T follicular helper cell (primary cell): Measurements from ENCODE around the gene RNF214.
"Not testable (repeated sequence)": the region's sequence is repeated elsewhere in the genome, so short reads cannot be mapped to it uniquely, and the experiment has no call there.

ENCODE experiments used
- DNase-seq: peaks from one replicate; pipeline ENCODE4 v3.0.0-alpha.2; 2020; ENCODE audit warnings: low read depth

RNF214 gene

DNA sequence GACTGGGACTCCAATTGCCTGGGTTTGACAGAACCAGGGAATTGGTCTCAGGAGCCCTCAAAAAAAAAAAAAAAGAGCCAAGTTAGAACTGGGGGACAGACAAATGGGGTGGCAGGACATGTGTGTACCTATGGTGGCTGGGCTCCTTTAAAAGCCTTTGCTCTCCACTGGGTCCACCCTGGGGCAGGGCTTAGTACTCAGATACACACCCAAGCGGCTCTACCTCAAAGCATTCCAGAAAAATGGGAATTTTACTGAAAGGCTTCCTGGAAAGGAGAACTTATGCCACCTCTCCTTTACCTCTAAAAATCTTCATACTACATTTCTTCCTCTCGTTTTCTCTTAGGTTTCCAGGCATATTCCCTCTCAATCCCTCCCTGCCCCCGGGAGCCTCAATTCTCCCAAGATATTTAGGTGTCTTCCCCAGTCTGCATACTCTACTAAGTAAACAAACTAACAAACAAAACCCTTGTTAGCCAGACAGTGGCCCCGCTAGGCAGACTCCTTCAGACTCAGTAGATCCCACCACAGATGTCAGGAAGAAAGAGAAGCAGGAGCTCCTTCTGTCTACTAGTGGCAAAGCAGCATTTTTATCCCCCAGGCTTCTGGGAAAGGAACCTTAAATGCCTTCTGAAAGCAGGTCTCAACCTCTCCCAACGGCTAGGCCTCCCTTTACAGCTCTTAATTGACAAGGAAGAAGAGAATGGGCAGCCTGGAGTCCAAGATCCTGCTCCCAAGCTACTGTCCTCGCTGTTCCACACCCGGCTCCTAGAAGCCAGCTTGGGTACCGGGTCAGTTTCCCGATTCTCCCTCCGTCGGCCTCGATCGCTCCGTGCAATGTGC lies 1.3 kb upstream of the RNF214 start:
- DNase-seq: no peak

DNA sequence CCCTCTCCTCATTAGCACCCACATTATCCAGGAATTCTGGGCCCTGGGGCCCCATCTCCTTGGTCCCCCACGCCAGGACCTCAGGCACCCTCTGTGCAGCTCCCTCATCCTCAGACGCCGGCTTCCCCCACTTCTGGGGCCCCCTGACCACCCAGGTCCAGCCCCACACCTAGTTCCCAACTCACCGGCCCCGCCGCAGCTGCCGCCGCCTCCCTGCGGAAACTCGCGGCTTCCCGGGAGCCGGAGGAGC lies 704 bp upstream of the RNF214 start, which contains the start of gene PCSK7:
PCSK7 (minus strand) TSS at position 232 of the 250 bp plus-strand sequence. CDS start 2,229 bp downstream, outside the sequence.
- DNase-seq: no peak

DNA sequence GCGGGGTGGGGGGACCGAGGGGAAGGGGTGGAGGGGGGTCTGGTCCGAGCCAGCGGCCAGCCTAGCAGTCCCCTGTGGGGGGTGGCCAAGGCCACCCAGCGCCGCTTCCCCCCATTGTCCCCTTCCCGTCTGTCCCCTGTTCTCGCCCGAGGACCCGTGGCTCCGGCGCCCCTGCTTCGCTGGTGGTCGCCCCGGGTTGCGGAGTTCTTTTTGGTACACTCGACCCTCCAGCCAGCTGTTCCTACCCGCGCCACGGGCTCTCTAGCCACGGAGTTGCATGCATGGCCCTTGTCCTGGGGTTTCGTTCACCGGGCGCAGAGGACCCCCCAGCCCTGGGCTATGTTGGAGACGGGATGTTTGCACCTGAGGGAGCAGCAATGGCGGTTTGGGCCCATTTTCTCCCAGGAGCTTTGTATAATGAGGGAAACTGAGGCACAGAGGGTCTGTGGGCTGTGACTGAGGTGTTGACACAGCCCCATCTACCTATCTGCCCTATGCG lies 489 bp downstream of the RNF214 start:
- no peak for DNase-seq

DNA sequence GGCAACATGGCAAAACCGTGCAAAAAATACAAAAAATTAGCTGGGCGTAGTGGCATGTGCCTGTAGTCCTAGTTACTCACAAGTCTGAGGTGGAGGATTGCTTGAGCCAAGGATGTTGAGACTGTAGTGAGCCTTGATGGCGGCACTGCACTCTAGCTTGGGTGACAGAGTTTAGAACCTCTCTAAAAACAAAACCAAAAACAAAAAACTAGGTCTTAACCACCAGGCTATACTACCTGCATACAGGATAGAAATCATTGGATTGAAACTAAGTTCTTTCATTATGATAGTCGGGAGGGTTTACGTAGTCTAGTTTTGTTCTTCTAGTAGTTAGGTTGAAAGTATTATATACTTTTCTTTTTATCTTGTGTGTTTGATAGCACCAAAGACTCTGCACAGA lies 5.8 kb downstream of the RNF214 start:
- no peak for DNase-seq

DNA sequence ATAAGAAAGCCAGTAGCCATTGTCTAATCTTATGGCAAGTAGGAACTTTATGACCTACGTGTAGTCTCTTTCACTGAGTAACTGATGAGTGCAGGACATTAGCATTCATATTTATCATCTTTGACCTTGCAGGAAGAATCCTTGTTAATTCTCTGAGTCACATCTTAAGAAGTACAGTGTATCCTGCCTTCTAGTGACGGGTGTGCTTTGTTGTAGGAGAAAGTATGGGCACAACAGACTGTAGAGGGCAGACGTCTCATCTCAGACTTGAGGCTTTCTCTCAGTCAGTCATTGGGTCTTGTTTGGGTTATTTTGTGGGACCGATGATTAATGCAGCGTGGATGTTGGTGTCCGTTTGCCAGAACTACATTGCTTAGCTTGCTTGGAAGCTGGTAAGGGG lies 6.8 kb downstream of the RNF214 start:
- no peak for DNase-seq

DNA sequence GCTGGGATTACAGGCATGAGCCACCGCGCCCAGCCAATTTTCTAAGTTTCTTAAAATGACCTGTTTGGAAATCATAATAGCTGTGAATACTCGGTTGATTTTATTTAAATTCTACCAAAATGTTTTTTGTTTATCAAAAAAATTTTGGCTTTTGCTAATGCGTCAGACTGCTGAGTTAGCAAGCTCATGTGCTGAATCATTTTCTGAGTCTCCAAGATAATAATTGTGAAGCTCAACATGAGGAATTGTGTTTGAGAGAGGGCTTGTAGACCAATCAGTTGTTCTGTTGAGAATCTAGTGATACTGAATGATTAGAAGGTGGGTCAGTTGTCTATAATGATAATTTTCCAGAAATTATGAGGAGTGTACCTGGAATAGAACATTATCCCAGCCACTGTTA lies 15.9 kb downstream of the RNF214 start:
- no peak for DNase-seq

DNA sequence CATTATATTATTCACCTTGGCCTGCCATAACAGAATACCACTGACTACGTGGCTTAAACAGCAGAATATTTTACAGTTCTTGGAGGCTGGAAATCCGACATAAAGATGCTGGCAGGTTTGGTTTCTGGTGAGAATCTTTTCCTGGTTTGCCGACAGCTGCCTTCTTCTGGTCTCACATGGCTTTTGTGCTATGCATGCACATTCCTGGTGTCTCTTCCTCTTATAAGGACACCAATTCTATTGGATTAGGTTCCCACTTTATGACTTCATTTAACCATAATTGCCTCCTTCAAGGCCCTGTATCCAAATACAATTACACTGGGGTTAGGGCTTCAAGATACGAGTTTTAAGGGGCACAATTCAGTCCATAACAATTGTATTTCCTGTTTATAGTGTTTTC lies 17.1 kb downstream of the RNF214 start:
- no peak for DNase-seq

DNA sequence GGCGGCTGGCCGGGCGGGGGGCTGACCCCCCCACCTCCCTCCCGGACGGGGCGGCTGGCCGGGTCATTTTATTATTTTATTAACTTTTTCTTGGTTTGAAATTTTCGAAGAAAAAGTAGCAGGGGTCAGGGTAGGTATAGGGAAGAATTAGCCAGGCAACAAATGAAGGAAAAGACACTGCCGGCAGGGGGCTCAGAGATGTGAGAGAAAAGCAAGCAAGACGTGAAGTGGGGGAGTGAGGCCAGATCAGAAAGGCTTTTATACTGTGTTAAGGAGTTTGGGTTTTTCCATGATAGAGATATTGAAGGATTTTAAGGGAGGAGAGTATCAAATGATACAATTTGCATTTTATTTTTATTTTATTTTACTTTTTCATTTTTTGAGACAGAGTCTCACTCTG lies 19.0 kb downstream of the RNF214 start:
- DNase-seq: no peak

DNA sequence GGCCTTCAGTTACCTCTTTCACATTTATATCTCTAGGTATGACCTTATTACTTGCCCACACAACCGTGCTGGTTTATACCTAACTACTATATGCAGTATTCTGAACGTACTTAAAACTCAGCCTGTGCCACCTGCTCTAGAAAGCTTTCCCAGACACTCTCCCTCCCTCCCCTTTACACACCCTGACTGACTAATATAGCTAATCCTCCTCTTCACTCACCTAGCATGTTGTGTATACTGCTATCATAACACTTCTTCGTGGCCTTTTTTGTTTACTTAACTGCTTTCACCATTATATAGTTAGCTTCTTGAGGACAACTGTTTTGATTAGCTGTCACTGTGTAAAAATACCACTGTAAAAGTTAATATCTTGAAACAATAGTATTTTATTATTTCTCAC lies 23.5 kb downstream of the RNF214 start:
- DNase-seq: no peak

DNA sequence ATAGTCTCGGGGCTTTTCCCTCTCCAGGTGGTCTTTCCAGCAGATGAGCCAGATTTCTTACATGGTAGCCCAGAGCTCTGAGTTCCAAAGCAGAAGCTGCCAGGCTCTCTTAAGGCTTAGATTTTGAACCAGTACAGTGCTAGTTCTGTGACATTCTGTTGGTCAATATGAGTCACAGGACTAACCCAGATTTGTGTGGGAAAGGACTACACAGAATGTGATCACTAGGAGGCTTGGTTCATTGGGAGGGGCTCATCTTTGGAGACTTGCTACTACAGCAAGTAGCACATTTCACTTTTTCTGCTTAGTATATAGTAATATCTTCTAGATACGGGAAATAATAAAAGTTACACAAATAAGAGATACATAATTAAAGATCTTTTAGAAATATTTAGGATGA lies 24.1 kb downstream of the RNF214 start:
- DNase-seq: no peak

DNA sequence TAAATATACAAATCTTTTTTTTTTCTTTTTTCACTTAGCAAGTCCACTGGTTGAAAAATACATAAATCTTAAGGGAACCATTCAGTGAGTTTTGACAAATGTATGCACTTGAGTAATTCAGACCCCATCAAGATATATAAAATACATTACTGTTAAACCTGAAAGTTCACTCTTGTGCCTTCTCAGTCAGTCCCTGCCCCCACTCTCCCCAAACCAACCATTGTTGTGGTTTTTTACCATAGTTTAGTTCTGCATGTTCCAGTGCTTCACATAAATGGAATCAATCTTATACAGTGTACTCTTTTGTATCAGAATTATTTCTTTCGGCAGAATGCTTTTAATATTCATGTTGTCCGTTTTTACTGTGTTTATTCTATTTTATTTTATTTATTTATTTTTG lies 26.1 kb downstream of the RNF214 start:
- no peak for DNase-seq

DNA sequence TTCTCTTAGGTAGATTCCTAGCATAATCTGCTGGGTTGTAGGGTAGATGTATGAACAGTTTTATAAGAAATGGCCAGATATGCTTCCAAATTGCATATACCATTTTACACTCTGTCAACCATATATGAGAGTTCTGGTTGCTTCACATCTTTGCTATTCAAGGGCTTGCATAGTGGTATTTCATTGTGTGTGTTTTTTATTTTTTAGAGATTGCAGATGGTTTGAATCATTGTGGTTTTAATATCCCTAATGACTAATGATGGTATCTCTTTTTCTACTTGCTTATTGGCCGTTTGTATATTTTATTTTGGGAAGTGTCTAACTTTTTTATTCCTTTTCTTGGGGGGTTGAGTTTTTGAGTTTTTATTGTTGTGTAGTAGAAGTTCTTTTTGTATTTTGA lies 26.9 kb downstream of the RNF214 start:
- no peak for DNase-seq

DNA sequence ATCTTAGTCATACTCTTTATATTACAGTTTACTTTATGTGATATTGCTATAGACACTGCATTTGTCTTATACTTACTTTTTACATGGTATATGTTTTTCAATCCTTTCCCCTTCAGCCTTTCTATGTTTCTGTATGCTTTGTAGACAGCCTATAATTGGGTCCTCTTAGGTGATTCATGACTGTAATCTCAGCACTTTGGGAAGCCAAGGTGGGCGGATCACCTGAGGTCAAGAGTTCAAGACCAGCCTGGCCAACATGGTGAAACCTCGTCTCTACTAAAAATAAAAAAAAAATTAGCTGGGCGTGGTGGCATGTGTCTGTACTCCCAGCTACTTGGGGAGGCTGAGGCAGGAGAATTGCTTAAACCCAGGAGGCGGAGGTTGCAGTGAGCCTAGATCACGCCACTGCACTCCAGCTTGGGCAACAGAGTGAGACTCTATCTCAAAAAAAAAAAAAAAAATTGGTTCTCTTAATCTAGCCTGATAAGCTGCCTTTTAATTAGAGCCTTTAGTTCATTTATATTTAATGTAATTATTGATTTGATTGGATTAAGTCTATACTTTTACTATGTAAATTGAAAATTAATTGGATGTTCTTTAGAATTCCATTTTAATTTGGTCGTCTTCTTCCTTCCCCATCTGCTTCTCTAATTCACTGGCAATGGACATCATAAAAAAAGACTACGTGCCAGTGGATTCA lies 32.3 kb downstream of the RNF214 start:
- DNase-seq: not testable (repeated sequence)

DNA sequence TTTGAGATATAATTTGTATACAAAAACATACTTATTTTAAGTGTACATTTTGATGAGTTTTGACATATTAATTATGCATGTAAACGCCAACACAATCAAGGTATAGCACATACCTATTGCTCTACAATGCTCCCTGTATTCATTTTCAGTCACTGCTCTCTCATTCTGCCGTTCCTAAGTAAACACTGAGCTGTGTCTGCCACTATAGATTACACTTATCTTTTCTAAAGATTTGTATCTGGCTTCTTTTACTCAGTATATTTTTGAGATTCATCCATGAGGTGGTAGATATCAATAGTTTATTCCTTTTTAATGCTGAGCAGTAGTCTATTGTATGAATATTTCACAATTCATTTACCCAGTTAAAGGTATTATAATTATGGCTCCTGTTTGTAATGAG lies 33.3 kb downstream of the RNF214 start:
- no peak for DNase-seq

DNA sequence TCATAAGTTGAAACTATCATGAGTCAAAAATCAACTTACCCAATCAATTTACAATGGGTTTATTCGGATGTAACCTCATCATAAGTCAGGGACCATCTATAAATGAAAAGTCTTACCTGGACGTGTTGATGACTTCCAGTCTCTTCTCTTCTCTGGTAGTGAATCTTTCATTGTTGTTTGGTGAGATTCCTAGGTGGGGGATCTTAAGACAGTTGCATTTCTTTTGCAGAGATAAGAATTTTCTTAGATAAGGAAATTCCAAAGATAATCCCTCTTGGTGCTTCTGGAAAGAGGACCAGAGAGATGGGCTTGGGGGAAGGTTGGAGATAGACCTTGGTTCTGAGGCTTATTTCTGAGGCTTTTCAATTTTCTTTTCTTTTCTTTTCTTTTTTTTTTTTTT lies 37.4 kb downstream of the RNF214 start:
- DNase-seq: no peak

DNA sequence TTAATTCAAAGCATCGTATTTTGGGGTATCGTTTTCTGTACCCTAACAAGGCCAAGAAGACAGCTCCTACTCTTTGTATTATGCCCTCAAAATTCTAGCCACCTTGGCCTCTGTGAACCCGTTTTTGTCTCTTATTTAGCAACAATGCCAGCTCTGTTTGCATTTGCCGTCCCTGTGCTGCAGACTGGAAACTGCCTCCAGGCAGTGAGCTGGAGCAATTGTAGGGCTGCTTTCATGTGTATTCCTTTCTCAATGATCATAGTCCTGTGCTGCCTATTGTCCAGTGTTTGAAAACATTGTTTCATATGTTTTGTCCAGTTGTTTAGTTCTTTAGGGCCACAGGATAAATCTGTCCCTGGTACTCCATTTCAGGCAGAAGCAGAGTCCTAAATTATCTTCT lies 38.7 kb downstream of the RNF214 start:
- DNase-seq: no peak

DNA sequence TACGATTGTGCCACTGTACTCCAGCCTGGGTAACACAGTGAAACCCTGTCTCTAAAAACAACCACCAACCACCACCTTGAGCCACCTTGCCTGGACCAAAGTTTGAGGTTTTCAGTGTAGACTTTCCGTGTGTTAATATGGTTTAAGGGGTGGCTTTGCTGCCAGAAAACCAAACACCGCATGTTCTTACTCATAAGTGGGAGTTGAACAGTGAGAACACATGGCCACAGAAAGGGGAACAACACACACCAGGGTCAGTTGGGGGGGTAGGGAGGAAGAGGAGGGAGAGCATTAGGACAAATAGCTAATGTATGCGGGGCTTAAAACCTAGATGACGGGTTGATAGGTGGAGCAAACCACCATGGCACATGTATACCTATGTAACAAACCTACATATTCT lies 39.7 kb downstream of the RNF214 start:
- not testable (repeated sequence) for DNase-seq

DNA sequence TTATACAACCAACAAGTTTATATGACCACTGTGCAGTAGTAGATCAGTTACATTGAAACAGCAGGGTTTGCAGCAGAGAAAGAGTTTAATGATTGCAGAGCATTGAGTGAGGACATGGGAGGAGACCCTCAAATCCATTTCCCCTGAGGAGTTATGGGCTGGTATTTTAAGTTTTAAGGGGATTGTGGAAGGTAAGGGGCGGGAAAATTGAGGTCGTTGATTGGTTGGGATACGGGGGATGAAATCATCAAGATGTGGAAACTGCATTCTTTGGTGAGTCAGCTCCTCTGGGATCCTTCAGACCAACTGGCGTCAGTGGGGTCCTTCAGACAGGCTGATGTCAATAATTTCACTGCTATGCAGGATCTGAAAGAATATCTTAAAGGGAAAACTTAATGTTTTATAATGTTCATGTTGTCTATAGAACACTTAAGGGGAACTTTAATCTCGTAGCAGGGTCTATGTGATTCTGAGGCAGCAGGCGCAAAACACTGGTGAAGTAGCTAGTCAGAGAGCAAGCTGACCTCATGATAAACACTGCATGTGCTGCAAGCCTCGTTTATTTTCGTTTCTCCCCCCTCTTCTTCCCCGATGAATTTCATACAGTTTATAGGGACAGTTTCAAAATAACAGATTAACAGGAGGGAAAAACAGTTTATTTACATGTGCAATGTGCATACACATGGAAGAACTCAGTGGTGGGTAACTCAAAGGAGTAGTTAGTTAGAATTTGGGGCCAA lies 41.2 kb downstream of the RNF214 start:
- no peak for DNase-seq

DNA sequence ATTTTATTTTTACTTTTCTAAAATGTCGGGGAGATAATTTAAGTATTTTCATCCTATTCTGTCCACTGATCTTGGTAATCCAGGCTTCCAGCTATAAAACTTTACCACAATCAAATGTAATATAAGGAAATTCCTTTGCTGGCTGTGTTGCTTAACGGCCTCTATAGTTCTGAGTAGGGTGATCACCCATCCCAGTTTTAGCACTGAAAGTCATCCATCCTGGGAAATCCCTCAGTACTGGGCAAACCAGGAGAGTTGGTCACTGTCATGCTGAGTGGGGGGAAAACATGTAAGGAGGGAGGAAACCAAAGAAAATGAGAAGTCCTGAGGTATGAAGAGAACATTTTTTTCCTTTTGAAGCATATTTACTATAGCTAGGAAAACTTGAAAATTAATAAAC lies 45.9 kb downstream of the RNF214 start:
- DNase-seq: no peak

DNA sequence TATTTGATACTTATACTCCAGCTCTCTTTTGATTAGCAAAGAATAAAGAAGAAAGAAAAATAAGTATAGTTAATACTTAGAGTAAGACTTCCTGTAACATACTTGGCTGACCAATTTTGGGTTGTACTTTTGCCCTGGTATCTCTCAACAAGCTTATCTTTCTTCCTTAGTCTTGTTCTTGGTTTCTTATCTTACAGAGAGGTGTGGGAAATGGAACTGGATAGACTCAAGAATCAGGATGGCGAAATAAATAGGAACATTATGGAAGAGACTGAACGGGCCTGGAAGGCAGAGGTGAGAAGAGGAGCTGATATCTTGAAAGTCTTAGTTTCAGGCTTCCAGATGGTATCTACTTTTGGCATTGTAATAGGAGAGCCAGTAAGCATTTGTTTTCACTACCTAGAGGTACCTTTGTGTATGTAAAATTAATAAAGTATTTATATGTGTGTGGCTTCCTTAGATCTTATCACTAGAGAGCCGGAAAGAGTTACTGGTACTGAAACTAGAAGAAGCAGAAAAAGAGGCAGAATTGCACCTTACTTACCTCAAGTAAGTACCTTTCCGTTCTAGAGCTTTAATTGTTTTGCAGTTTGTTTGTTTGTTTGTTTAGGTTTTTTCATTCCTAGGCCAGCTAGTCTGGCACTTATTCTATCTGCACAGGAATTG lies 47.4 kb downstream of the RNF214 start:
- no peak for DNase-seq

DNA sequence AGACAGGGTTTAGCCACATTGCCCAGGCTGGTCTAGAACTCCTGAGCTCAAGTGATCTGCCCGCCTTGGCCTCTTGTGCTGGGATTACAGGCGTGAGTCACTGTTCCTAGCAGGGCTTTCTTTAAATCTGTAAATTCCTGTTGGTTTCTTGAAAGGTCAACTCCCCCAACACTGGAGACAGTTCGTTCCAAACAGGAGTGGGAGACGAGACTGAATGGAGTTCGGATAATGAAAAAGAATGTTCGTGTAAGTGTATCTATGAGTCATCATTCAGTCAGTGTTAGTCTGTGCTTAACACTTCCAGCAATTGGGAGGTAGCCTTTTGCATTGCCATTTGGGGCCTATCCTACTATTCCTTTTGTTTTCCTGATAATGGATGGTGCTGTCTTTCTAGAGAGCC lies 48.7 kb downstream of the RNF214 start:
- DNase-seq: no peak

DNA sequence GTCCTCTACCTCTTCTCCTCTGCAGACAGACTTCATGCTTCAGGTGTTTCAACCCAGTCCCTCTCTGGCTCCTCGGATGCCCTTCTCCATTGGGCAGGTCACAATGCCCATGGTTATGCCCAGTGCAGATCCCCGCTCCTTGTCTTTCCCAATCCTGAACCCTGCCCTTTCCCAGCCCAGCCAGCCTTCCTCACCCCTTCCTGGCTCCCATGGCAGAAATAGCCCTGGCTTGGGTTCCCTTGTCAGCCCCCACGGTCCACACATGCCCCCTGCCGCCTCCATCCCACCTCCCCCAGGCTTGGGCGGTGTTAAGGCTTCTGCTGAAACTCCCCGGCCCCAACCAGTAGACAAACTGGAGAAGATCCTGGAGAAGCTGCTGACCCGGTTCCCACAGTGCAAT lies 49.4 kb downstream of the RNF214 start:
- no peak for DNase-seq
